ENCODE data around the gene MORC2.

Gene MORC2

GRCh38 chr22:30968015-30968923, at the start of gene MORC2:
Gene MORC2 (minus strand): TSS chr22:30968774. CDS start chr22:30967889, 885 bp downstream.
- Mint-ChIP-seq H3K9me3 (peaks cover 68% of the 10 kb centered on the region), H3K27me3 (ENCODE audit: low read depth) (no peaks in the 10 kb centered on the region), H3K4me1 (peaks cover 23% of the 10 kb centered on the region)

GRCh38 chr22:31005535-31005934, 37.0 kb upstream of the MORC2 start:
- Mint-ChIP-seq H3K9me3 (peaks cover 43% of the 10 kb centered on the region), H3K27ac (no peak overlapping the region), H3K4me3 (no peak overlapping the region)

More at GRCh38 chr22:30968015-30968923, at the start of gene MORC2:
- peak within 1 kb of the TSS; percentile 95 to 99 (median 97) for H3K27ac Mint-ChIP-seq
- TF ChIP-seq CTCF (IDR thresholded peaks at IDR 0.05; ENCODE audit: unreplicated experiment in 3 of 3), result no peak
- H3K36me3 Mint-ChIP-seq (ENCODE audit: low read depth), result peaks cover 96% of the 10 kb centered on the region
- peak within 1 kb of the TSS; percentile 91 to 98 (median 94) for H3K4me3 Mint-ChIP-seq

GRCh38 chr22:31001124-31001770, 32.7 kb upstream of the MORC2 start:
- Mint-ChIP-seq H3K9me3 (peaks cover 33% of the 10 kb centered on the region), H3K27me3 (ENCODE audit: low read depth) (peaks cover 4% of the 10 kb centered on the region), H3K4me1 (no peaks in the 10 kb centered on the region), H3K4me3 (no peak overlapping the region), H3K36me3 (ENCODE audit: low read depth) (no peaks in the 10 kb centered on the region), H3K27ac (no peak overlapping the region)
- TF ChIP-seq CTCF (IDR thresholded peaks at IDR 0.05; ENCODE audit: unreplicated experiment in 3 of 3), result no peak

More at GRCh38 chr22:31005535-31005934, 37.0 kb upstream of the MORC2 start:
- peaks cover 4% of the 10 kb centered on the region for H3K27me3 Mint-ChIP-seq (ENCODE audit: low read depth)
- no peaks in the 10 kb centered on the region for H3K4me1 Mint-ChIP-seq
- TF ChIP-seq CTCF (IDR thresholded peaks at IDR 0.05; ENCODE audit: unreplicated experiment in 3 of 3), result no peak
- peaks cover 3% of the 10 kb centered on the region for H3K36me3 Mint-ChIP-seq (ENCODE audit: low read depth)

GRCh38 chr22:30998329-30998728, 29.8 kb upstream of the MORC2 start:
- Mint-ChIP-seq H3K27ac (no peak overlapping the region), H3K27me3 (ENCODE audit: low read depth) (peaks cover 4% of the 10 kb centered on the region), H3K9me3 (peaks cover 27% of the 10 kb centered on the region), H3K4me1 (no peaks in the 10 kb centered on the region), H3K36me3 (ENCODE audit: low read depth) (no peaks in the 10 kb centered on the region), H3K4me3 (no peak overlapping the region)
- TF ChIP-seq CTCF (IDR thresholded peaks at IDR 0.05; ENCODE audit: unreplicated experiment in 3 of 3), result no peak

GRCh38 chr22:30996462-30996861, 27.9 kb upstream of the MORC2 start:
- no peaks in the 10 kb centered on the region for H3K4me1 Mint-ChIP-seq
- H3K27me3 Mint-ChIP-seq (ENCODE audit: low read depth), result peaks cover 2% of the 10 kb centered on the region
- no peak overlapping the region for H3K4me3 Mint-ChIP-seq
- H3K27ac Mint-ChIP-seq, result no peak overlapping the region
- peaks cover 24% of the 10 kb centered on the region for H3K9me3 Mint-ChIP-seq
- TF ChIP-seq CTCF (IDR thresholded peaks at IDR 0.05; ENCODE audit: unreplicated experiment in 3 of 3), result no peak
- no peaks in the 10 kb centered on the region for H3K36me3 Mint-ChIP-seq (ENCODE audit: low read depth)

Measured in nephron (organoid).